Neuronal stem cell (in vitro differentiated cells): Measurements from ENCODE around the gene MAGEA3.
"Not testable (repeated sequence)": the region's sequence is repeated elsewhere in the genome, so short reads cannot be mapped to it uniquely, and the experiment has no call there.

Experiments used
- DNase-seq: peaks from one replicate; pipeline ENCODE4 v3.0.0-alpha.2; 2013; ENCODE audit warnings: low spot score
- H2AFZ ChIP-seq: one replicate; pipeline ENCODE4 v1.6.1; 2013; ENCODE audit warnings: mild to moderate bottlenecking, low read length, inconsistent platforms
- H2AK5ac ChIP-seq: 2 replicates; pipeline ENCODE4 v1.6.1; 2013; ENCODE audit warnings: low read depth, mild to moderate bottlenecking, inconsistent platforms, low read length, moderate library complexity, mixed read lengths
- H2BK120ac ChIP-seq: 2 replicates; pipeline ENCODE4 v1.6.1; 2013; ENCODE audit warnings: low read depth, mild to moderate bottlenecking, inconsistent platforms, low read length, moderate library complexity, mixed read lengths
- H2BK12ac ChIP-seq: one replicate; pipeline ENCODE4 v1.6.1; 2013; ENCODE audit warnings: low read length, inconsistent platforms
- H2BK15ac ChIP-seq: 2 replicates; pipeline ENCODE4 v1.6.1; 2013; ENCODE audit warnings: mild to moderate bottlenecking, low read length, inconsistent platforms, mixed read lengths
- H2BK5ac ChIP-seq: one replicate; pipeline ENCODE4 v1.6.1; 2013; ENCODE audit warnings: inconsistent platforms, mild to moderate bottlenecking, low read length, moderate library complexity
- H3K14ac ChIP-seq: one replicate; pipeline ENCODE4 v1.6.1; 2013; ENCODE audit warnings: low read length, inconsistent platforms
- H3K18ac ChIP-seq: 2 replicates; pipeline ENCODE4 v1.6.1; 2013; ENCODE audit warnings: low read length, inconsistent platforms
- H3K23ac ChIP-seq: 2 replicates; pipeline ENCODE4 v1.6.1; 2013; ENCODE audit warnings: low read depth, mild to moderate bottlenecking, mixed read lengths, low read length, inconsistent platforms; ENCODE audit not compliant: poor library complexity
- H3K27ac ChIP-seq: replicated peaks from 3 replicates; pipeline ENCODE4 v1.5.1; 2013; ENCODE audit warnings: low read length, inconsistent platforms
- H3K27me3 ChIP-seq, 3 experiments: 2 replicates each; pipeline ENCODE4 v1.6.1; 2013; ENCODE audit warnings: low read length in 3 of 3, mild to moderate bottlenecking in 2 of 3, inconsistent platforms in 1 of 3, low read depth in 1 of 3, mixed read lengths in 1 of 3, moderate library complexity in 1 of 3; ENCODE audit not compliant: control insufficient read depth in 3 of 3, insufficient read depth in 3 of 3
- H3K36me3 ChIP-seq, 2 donors: replicated peaks in 1 of 2; 2 replicates each; pipeline ENCODE4 v1.6.1; 2013; ENCODE audit warnings: low read length in 2 of 2; ENCODE audit not compliant: control insufficient read depth in 2 of 2, insufficient read depth in 2 of 2
- H3K4ac ChIP-seq: 2 replicates; pipeline ENCODE4 v1.6.1; 2013; ENCODE audit warnings: inconsistent platforms, mild to moderate bottlenecking, low read length, moderate library complexity
- H3K4me1 ChIP-seq, 2 donors: 1 replicate in 1 of 2; 2 replicates in 1 of 2; pipeline ENCODE4 v1.6.1; 2013; ENCODE audit warnings: low read length in 2 of 2, low read depth in 1 of 2; ENCODE audit not compliant: control insufficient read depth in 2 of 2, insufficient read depth in 1 of 2
- H3K4me2 ChIP-seq: one replicate; pipeline ENCODE4 v1.6.1; 2013; ENCODE audit warnings: mild to moderate bottlenecking, low read length, inconsistent platforms; ENCODE audit not compliant: insufficient read depth, poor library complexity, severe bottlenecking
- H3K4me3 ChIP-seq, 2 donors: 2 replicates each; pipeline ENCODE4 v1.5.1; 2013; ENCODE audit warnings: low read length in 2 of 2, mild to moderate bottlenecking in 2 of 2, inconsistent platforms in 1 of 2, moderate library complexity in 1 of 2
- H3K79me1 ChIP-seq: one replicate; pipeline ENCODE4 v1.6.1; 2013; ENCODE audit warnings: low read depth, mild to moderate bottlenecking, inconsistent platforms, low read length, moderate library complexity
- H3K9ac ChIP-seq: one replicate; pipeline ENCODE4 v1.6.1; 2013; ENCODE audit warnings: mild to moderate bottlenecking, low read depth, low read length, inconsistent platforms; ENCODE audit not compliant: poor library complexity
- H3K9me3 ChIP-seq, 2 donors: replicated peaks in 1 of 2; 2 replicates each; pipeline versions ENCODE3 to v1.6.1; 2013; ENCODE audit warnings: low read length in 2 of 2, mild to moderate bottlenecking in 2 of 2, inconsistent platforms in 1 of 2, low read depth in 1 of 2, mixed read lengths in 1 of 2, moderate library complexity in 1 of 2; ENCODE audit not compliant: control insufficient read depth in 2 of 2, insufficient read depth in 1 of 2
- H4K8ac ChIP-seq: one replicate; pipeline ENCODE4 v1.6.1; 2013; ENCODE audit warnings: low read depth, mild to moderate bottlenecking, inconsistent platforms, low read length, moderate library complexity
- H4K91ac ChIP-seq: one replicate; pipeline ENCODE4 v1.6.1; 2013; ENCODE audit warnings: low read length, low read depth, mild to moderate bottlenecking, inconsistent platforms; ENCODE audit not compliant: poor library complexity
- WGBS, 2 donors: extraction: QIAGEN DNeasy Blood & Tissue Kit; methylation state at CpG; one replicate each; pipeline ENCODE4 v1.1.7; 2013; ENCODE audit warnings: missing lambda C conversion rate in 2 of 2, mixed read lengths in 1 of 2; ENCODE audit not compliant: insufficient read length in 2 of 2, insufficient replicate concordance in 1 of 2; ENCODE audit errors: extremely low coverage in 2 of 2; 5-methylcytosine and 5-hydroxymethylcytosine counted together

MAGEA3 gene

GRCh38 chrX:152709173-152709572 lies 10.6 kb downstream of the MAGEA3 start, which contains the start of gene CSAG2:
Gene CSAG2, minus strand, starts transcription at chrX:152709273. Its CDS starts 161 bp downstream, at chrX:152709112.
- H2BK120ac ChIP-seq, H3K27me3 ChIP-seq, H3K79me1 ChIP-seq, H2AK5ac ChIP-seq, H3K4me3 ChIP-seq, H3K9ac ChIP-seq, H3K27ac ChIP-seq, H3K9me3 ChIP-seq, H3K18ac ChIP-seq, H3K4me2 ChIP-seq, H3K4me1 ChIP-seq, H4K8ac ChIP-seq, H4K91ac ChIP-seq, H2AFZ ChIP-seq, H3K14ac ChIP-seq, H2BK5ac ChIP-seq, DNase-seq, H2BK12ac ChIP-seq, H3K4ac ChIP-seq, H2BK15ac ChIP-seq, H3K36me3 ChIP-seq, H3K23ac ChIP-seq: not testable (repeated sequence)
- WGBS, 2 donors, result no CpG with 5 or more reads among the region's 2 CpGs

- H3K23ac ChIP-seq, H4K91ac ChIP-seq, H3K4ac ChIP-seq, H3K4me3 ChIP-seq, H2BK12ac ChIP-seq, H4K8ac ChIP-seq, H3K9me3 ChIP-seq, H2BK120ac ChIP-seq, H3K36me3 ChIP-seq, H3K79me1 ChIP-seq, H3K27ac ChIP-seq, H3K4me2 ChIP-seq, H3K14ac ChIP-seq, H3K4me1 ChIP-seq, DNase-seq, H3K18ac ChIP-seq, H2AFZ ChIP-seq, H2AK5ac ChIP-seq, H3K27me3 ChIP-seq, H2BK15ac ChIP-seq, H2BK5ac ChIP-seq, H3K9ac ChIP-seq: not testable (repeated sequence)
- no CpG with 5 or more reads among the region's 5 CpGs for WGBS, 2 donors
These were observed 14.6 kb downstream of the MAGEA3 start for GRCh38 chrX:152713195-152713594.

GRCh38 chrX:152713815-152714787 lies 15.5 kb downstream of the MAGEA3 start, which contains the start of gene MAGEA2B:
Gene MAGEA2B, plus strand, starts transcription at chrX:152714628. Its CDS starts 2,479 bp downstream, at chrX:152717107.
- H4K91ac ChIP-seq, H3K27ac ChIP-seq, H2BK12ac ChIP-seq, H3K18ac ChIP-seq, H3K4ac ChIP-seq, DNase-seq, H3K14ac ChIP-seq, H3K36me3 ChIP-seq, H3K9me3 ChIP-seq, H3K23ac ChIP-seq, H3K27me3 ChIP-seq, H2AFZ ChIP-seq, H2AK5ac ChIP-seq, H3K9ac ChIP-seq, H2BK15ac ChIP-seq, H3K4me3 ChIP-seq, H2BK5ac ChIP-seq, H2BK120ac ChIP-seq, H3K4me2 ChIP-seq, H3K79me1 ChIP-seq, H4K8ac ChIP-seq, H3K4me1 ChIP-seq: not testable (repeated sequence)
- WGBS, 2 donors, result no CpG with 5 or more reads among the region's 35 CpGs

- no CpG with 5 or more reads among the region's 7 CpGs for WGBS, 2 donors
- Histone ChIP-seq H3K23ac (no peak overlapping the region), H3K36me3 (no peaks in the 10 kb centered on the region), H3K9me3 (no peaks in the 10 kb centered on the region), H4K8ac (no peak overlapping the region), H2AFZ (no peak overlapping the region), H2AK5ac (no peak overlapping the region), H2BK15ac (no peak overlapping the region), H2BK12ac (no peak overlapping the region), H3K27me3 (peaks cover 0 to 3% (median 0%) of the 10 kb centered on the region in 3 experiments), H2BK5ac (no peak overlapping the region), H4K91ac (no peak overlapping the region), H3K4me1 (no peaks in the 10 kb centered on the region), H3K79me1 (no peaks in the 10 kb centered on the region), H2BK120ac (no peak overlapping the region), H3K4ac (no peak overlapping the region), H3K4me2 (no peak overlapping the region), H3K18ac (no peak overlapping the region), H3K9ac (no peak overlapping the region), H3K27ac (no peak overlapping the region), H3K4me3 (no peak overlapping the region), H3K14ac (no peak overlapping the region)
- no peak for DNase-seq
These were observed 26.8 kb downstream of the MAGEA3 start for GRCh38 chrX:152725409-152725808.
